ENCODE measurements around the gene STAB2.

- no peak for TF ChIP-seq TAF1 (IDR thresholded peaks at IDR 0.05; ENCODE audit: borderline replicate concordance, insufficient read depth, low read length)
- no peak for TF ChIP-seq POLR2AphosphoS5 (IDR thresholded peaks at IDR 0.05; ENCODE audit: low read depth, low read length)
- no peak for TF ChIP-seq SIN3A (IDR thresholded peaks at IDR 0.05; ENCODE audit: borderline replicate concordance, insufficient read depth, low read length)
- no peak for TF ChIP-seq REST (IDR thresholded peaks at IDR 0.05; ENCODE audit: insufficient read depth in 1 of 2, low read depth in 2 of 2, low read length in 2 of 2)
- no peak for TF ChIP-seq FOXP2 (optimal IDR thresholded peaks at IDR 0.05; ENCODE audit: borderline replicate concordance, extremely low read depth, extremely low read length, insufficient read depth)
Measured at GRCh38 chr12:103758310-103759089, 171.4 kb downstream of the STAB2 start.
